ENCODE measurements around the gene ZNF879. TPM values are rescaled to one million over a fixed set of nuclear protein-coding genes. Genes with fewer than 3 reads are reported as not detected.

ZNF879 gene
- total RNA-seq, 4 donors from 2014 or later, result 4.0 to 7.2 (median 4.7) TPM

DNA sequence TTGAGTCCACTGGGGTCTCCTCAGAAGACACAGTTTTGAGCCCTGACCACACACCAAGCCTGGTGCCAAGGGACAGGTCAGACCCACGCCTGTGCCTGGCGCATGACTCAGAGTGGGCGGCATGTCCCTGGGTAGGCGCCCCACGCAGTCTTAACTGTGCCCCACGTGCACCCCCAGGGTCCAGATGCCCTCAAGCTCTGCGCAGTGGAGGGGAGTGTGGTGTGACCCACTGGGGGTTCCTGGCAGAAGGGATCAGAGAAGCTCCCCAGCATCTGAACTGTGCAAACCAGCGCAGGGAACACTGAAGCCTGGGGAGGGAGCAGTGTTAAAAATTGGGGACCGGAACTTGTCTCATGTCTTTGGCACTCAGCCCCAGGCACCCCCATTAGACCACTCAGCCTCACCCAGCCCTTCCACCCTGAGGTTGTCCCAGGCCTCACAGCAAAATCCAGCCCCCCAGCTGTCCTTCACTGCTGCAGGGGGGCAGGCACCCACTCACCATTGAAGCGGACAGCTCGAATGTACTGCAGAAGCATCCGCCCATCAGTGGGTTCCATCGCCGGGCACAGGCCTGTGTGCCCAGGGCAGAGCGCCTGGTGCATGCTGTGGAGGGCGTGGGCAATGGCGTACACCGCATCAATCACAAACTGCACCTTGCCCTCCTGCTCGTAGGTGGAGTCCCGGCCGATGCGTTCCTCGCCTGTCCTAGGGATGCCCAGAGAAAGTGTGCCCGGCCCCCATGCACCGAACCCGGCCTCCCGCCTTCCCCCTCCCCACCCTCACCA, 35.0 kb upstream of the ZNF879 start:
- TF ChIP-seq, protein P1, sequence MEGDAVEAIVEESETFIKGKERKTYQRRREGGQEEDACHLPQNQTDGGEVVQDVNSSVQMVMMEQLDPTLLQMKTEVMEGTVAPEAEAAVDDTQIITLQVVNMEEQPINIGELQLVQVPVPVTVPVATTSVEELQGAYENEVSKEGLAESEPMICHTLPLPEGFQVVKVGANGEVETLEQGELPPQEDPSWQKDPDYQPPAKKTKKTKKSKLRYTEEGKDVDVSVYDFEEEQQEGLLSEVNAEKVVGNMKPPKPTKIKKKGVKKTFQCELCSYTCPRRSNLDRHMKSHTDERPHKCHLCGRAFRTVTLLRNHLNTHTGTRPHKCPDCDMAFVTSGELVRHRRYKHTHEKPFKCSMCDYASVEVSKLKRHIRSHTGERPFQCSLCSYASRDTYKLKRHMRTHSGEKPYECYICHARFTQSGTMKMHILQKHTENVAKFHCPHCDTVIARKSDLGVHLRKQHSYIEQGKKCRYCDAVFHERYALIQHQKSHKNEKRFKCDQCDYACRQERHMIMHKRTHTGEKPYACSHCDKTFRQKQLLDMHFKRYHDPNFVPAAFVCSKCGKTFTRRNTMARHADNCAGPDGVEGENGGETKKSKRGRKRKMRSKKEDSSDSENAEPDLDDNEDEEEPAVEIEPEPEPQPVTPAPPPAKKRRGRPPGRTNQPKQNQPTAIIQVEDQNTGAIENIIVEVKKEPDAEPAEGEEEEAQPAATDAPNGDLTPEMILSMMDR (IDR thresholded peaks at IDR 0.05; ENCODE audit: low read depth), result no peak

DNA sequence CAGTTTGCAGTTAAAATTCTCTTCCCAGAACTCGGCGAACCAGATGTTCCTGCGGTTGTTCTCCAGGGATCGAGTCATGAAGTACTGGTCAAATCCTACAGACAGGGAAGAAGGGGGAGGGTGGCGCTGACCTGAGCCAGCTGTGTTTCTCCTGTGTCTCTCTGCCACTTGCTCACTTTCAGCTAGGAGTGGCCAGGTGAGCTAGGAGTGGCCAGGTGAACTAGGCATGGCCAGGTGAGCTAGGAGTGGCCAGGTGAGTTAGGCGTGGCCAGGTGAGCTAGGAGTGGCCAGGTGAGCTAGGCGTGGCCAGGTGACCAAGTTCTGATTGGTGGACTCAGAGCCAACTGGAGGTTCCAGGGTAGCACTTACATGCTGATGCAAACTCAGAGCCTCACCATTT, 34.3 kb upstream of the ZNF879 start:
- TF ChIP-seq, protein P1 (IDR thresholded peaks at IDR 0.05; ENCODE audit: low read depth), result no peak

- TF ChIP-seq, protein P1 (IDR thresholded peaks at IDR 0.05; ENCODE audit: low read depth), result no peak
Measured at GRCh38 chr5:178990491-178990890, 33.1 kb upstream of the ZNF879 start.

GRCh38 chr5:178991190-178992145, 32.1 kb upstream of the ZNF879 start:
- TF ChIP-seq, protein P1 (IDR thresholded peaks at IDR 0.05; ENCODE audit: low read depth), result no peak

DNA sequence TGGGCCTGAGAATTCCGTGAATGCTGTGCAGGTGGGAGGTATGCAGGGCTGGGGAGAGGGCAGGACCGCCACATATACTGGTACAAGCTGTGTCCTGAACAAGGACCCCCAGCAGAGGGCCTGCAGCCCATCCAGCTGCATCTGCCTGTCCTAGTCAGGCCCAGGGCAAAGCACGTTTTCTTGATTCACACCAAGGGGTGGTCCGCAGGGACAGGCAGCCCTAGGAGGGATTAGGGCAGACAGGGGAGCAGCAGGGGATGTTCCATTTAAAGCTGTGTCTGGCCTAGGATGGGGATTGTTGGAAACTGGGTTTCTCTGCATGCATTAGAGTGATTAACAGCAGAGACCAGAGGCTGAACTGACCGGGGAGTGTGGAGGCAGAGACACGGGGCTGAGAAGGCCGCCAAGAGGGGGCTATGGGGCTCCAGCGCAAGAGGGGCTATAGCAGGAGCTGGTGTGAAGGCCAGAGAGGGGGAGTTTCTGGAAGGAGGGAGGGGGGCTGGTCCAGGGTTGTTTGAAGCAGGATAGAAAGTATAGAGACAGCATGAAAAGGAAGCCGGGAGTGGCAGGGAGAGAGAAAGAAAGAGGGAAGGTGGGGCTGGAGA, 31.2 kb upstream of the ZNF879 start:
- TF ChIP-seq, protein P1 (IDR thresholded peaks at IDR 0.05; ENCODE audit: low read depth), result no peak

DNA sequence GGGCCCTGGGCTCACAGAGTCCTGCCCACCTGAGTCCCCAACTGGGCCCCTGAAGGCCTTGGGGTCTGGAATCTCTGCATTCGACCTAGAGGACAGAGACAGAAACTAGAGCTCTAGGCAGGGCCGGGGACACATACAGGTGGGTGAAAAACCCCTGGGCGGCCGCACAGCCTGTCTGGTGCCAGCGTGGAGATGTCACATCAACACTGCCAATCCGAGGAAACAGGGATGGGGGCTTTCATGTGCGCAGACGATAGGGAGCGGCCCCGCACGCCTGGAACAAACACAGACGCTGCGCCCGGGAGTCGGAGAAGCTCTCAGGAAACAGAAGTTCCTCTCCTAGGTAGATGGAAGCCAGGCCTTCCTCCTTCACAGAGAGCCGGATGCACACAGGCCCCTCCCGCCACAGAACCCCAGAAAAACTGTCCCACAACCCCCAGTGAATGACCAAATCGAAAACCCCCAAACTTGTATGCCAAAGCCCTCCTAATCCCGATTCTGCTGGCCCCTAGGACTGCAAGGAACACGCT, 30.3 kb upstream of the ZNF879 start:
- TF ChIP-seq, protein P1 (IDR thresholded peaks at IDR 0.05; ENCODE audit: low read depth), result no peak

Data from subcutaneous adipose tissue (tissue), 4 donors.